ENCODE results near the gene SDF4.

- TF ChIP-seq CTCF (conservative IDR thresholded peaks at IDR 0.05 in 1 of 2, IDR thresholded peaks at IDR 0.05 in 1 of 2; ENCODE audit: low read depth in 1 of 2, low read length in 2 of 2) = no peak
- no peak for TF ChIP-seq EZH2 (IDR thresholded peaks at IDR 0.05; ENCODE audit: low read length, missing control alignments)
Observed at GRCh38 chr1:1244192-1244811, 12.5 kb upstream of the SDF4 start.

Data from fibroblast of lung (primary cell).